GM18907 (cell line): ENCODE measurements around the gene PALB2.
"Not testable (repeated sequence)": the region's sequence is repeated elsewhere in the genome, so short reads cannot be mapped to it uniquely, and the experiment has no call there.

Source experiments
- ATAC-seq: cut with Tn5 transposase; IDR thresholded peaks from one replicate; pipeline ENCODE4 v1.9.1; 2021; ENCODE audit warnings: mild to moderate bottlenecking, moderate library complexity; ENCODE audit not compliant: unreplicated experiment

PALB2 gene

DNA sequence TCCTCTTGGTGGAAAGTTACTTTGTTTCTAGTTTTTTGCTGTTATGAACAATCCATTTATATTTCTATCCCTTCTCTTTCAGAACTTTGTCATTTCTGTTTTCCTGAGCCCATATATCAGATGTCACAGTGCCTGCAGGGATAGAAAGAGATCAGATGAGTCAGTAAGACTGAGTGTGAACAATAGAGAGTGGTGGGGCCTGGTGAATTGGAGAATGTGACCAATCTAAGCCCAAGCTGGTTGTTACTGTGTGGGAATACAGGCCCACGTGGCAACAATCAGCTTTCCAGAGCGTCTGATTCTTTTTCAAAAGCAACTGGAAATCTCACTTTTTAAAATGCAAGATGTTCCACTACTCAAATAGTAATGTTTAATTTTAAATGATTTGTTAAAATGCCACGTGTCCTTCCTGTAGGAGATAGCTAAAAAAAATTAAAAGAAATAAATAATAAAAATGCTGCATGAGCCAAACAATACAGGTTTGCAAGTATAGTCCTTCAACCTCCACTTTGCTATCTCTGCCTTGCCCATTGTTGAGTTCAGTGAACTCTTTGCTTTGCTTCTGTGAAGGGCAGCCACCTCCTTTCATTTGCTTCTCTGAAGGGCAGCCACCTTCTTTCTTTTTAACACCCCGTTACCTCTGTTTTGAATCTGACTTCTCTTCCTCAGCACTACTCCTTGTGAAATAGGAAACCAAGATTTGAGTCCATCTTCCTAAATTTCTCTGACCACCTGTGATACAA is 9.7 kb upstream of the PALB2 start:
- ATAC-seq: no peak

DNA sequence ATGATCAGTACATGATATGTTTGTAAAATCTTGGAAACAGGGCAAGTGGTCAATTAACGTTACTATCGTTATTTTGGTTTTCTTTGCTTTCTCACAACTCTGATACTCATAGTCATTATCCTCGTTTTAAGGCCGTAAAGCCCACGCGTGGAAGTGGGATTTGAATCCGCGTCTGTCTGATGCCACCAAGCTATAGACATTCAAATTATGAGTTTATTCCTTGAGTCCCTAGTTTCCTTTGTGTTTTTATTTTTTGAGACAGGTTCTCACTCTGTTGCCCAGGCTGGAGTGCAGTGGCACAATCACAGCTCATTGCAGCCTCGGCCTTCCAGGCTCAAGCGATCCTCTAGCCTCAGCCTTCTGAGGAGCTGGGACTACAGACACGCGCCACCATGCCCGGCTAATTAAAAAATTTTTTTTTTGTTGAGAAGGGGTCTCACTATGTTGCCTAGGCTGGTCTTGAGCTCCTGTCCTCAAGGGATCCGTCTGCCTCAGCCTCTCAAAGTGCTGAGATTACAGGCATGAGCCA is 1.2 kb upstream of the PALB2 start:
- ATAC-seq: no peak

DNA sequence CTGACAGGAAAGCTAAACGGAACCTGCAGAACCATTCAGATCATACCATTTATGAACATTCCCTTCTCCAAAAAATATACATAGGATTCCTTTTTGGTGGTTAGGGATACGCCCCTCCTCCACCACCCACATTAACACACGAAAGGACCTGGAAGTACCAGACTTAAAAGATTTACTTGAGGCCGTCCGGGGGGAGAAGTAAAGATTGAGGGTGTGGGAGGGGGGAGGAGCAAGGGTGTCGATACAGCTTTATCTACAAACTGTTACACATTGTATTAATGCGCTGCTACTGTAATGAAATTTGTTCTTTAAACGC is 537 bp downstream of the PALB2 start:
- no peak for ATAC-seq

DNA sequence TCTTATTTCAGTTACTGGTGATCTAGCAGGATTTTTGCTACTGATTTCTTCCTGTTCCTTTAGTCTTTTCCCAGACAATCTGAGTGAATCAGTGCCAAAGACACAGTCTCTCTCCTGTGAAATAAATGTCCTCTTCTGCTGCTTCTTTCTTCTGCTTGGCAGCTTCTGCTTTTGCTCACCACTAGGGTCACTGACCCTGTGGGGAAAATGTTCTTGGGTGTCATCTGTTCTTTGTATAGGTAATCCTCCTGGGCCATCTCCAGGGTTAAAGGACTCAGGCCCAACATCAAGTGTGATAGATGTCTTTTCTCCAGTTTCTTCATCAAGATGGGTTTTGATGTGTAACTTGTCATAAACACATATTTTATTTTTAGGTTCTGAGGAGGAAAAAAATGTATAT is 5.2 kb downstream of the PALB2 start:
- no peak for ATAC-seq

DNA sequence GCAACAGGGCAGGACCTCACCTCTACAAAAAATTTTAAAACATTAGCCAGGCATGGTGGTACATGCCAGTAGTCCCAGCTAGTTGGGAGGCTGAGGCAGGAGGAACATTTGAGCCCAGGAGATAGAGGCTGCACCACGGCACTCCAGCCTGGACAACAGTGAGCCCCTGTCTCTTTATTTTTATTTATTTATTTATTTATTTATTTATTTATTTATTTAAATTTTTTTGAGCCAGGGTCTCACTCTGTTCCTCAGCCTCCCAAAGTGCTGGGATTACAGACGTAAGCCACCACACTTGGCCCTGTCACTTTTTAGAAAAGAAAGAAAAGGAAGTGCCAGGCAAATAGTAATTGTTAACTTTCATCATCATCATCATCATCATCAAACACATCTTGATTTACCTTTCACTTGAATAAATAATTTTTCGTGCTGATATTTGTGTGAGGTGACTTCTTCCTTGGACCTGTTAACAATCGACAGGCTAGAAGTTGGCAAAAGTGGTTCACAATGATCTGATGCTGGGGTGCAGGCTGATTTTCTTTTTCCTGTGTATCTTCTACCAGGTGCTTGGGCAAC is 6.6 kb downstream of the PALB2 start:
- ATAC-seq: no peak

DNA sequence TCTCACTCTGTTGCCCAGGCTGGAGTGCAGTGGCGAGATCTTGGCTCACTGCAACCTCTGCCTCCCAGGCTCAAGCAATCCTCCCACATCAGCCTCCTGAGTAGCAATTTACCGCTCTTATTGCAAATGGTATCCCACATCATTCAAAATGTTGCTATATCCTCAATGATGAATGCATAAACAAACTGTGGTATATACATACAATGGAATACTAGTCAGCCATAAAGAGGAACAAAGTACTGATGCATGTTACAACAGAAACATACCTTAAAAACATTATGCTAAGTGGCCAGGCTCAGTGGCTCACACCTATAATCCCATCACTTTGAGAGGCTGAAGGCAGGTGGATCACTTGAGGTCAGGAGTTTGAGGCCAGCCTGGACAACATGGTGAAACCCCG is 9.2 kb downstream of the PALB2 start:
- not testable (repeated sequence) for ATAC-seq

DNA sequence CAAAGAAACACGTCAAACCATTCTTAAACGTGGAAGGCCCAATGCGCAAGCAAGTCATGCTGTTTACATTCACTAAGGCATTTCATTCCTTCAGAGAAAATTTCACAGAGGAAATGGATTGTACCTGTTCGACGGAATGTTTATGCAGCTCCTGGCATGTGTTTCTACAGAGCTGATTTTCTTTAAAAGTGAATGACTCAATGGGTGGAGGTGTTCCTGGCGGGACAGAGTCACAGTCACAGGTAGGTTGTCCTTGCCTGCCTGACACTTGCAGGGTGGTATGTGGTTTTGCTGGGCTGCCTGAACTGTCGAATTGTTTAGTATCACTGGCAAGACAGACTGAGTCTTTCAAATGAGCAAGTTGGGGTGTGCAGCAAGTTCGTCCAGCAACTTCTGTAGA is 11.6 kb downstream of the PALB2 start:
- no peak for ATAC-seq

DNA sequence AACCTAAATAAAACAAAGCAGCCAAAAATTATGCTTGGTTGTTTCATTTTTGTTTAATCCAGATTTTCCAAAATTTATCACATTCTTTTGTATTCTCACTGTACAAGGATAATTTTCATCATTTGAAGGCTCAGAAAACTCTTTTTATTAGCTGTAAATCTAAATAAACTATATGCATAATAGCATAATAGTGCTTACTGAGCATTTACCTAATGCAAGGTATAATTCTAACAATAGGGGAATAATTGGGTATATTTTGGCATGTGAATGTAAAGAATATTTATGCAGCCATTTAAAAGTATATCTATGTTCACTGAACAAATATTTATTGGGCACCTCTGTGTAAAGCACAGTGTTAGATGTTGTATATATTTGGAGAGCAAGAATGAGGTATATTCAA is 17.0 kb downstream of the PALB2 start:
- no peak for ATAC-seq

DNA sequence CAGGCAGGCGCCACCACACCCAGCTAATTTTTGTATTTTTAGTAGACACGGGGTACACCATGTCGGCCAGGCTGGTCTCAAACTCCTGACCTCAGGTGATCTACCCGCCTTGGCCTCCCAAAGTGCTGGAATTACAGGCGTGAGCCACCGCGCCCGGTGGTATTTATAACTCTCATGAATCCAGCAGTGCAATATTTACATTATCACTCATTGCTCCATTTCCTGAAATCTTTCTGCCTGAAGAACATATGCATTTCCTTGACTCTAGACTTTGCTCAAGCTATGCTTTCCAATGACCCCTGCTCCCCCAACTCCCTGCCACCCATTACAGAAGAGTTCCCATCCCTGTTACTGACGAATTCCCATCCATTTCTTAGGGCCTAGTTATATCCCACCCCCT is 25.3 kb downstream of the PALB2 start:
- no peak for ATAC-seq

DNA sequence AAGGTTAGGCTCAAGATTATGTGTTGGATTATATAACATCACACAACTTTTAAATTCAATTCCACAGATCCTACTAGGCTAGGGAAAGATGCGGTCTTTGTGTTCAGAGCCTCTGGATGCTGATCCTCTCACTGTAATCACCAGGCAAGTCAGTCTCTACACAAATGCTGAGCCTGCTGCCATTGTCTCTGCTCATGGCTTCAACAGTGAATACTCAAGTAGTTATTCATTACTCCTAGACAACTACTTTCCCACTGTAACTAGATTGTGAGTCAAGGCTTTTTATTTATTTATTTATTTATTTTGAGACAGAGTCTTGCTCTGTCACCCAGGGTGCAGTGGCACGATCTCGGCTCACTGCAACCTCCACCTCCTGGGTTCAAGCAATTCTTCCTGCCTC is 29.2 kb downstream of the PALB2 start:
- no peak for ATAC-seq

DNA sequence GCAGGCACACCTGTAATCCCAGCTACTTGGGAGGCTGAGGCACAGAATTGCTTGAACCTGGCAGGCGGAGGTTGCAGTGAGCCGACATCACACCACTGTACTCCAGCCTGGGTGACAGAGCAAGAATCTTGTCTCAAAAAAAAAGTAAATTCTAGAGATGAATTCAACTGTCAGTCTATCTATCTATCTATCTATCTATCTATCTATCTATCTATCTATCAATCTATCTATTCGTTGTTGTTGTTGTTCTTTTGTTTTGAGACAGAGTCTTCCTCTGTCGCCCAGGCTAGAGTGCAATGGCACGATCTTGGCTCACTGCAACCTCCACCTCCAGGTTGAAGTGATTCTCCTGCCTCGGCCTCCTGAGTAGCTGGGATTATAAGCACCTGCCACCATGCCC is 30.2 kb downstream of the PALB2 start:
- not testable (repeated sequence) for ATAC-seq

DNA sequence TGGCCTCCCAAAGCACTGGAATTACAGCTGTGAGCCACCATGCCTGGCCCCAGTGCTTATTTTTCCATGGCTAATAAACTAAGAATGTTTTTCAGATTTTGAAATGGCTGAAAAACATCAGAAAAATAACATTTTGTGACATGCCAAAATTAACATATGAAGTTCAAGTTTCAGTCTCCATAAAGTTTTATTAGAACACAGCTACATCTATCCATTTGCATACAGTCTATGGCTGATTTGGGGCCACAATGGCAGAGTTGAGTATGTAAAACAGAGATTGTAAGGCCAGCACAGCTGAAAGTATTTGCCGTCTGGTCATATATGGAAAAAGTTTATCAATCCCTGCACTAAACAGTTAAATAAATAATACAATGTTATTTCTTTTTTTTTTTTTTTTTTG is 31.2 kb downstream of the PALB2 start:
- no peak for ATAC-seq

DNA sequence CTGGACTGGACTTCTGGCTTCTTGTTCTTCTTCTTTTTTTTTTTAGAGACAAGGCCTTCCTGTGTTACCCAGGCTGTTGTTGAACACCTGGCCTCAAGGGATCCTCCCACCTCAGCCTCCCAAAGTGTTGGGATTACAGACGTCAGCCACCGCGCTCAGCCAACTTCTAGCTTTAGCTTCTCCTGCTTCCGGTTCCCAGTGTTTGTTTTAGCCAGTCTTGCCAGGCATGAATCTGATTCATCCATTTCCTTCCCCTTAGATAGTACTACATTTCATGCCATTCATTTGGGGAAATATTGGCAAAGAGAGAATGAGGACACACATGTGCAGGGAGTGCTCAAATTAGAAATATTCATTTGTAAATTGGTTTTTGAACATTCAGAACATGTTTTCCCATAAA is 32.9 kb downstream of the PALB2 start:
- no peak for ATAC-seq

DNA sequence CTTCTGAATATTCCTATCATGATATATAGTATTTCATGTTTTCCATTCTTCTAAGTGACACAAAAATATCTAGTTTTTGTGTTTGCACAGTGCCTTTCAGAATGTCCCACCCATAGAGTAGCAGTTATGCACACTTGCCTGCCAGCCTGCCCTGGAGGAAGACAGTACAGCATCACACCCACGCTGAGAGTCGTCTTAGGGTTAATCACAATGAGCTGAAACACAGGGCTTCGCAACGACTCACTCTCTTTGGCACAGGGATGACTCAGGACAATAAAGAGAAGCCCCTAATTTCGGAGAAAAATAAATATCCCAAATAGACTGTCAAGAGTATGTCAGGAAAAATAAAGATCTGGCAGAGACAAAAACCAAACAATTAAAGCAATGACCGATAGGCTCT is 33.4 kb downstream of the PALB2 start:
- ATAC-seq: no peak

DNA sequence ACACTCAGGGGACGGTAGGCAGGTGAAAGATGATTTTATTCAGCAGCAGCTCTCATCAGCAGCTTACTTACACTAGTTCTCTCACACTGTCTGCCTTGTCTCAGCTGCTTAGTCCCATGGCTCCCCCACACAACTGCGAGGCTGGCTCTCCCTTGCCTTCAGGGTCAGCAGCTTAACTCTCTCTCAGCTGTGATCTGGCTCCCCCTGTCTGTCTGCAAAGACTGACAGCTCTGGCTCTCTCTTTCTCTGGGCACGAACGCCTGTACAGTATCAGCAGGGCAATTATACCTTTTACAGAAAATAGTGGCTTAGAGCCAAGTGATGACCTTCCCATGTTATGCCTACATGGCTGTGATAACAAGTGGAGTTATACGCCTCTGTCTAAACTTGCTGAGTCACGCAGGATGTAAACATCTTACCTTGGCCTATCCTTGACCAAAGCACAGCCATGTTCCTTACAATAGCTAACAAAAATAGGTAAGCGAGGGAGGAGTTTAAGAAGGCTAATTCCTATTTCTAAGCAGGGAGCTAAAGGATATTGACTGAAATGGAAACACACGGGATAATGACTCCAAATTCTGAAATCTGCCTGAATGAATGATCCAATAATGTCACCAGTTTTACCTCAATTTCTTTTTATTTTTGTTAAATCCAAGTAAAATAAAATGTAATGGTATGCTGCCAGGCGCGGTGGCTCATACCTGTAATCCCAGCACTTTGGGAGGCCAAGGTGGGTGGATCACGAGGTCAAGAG is 43.9 kb downstream of the PALB2 start:
- no peak for ATAC-seq

DNA sequence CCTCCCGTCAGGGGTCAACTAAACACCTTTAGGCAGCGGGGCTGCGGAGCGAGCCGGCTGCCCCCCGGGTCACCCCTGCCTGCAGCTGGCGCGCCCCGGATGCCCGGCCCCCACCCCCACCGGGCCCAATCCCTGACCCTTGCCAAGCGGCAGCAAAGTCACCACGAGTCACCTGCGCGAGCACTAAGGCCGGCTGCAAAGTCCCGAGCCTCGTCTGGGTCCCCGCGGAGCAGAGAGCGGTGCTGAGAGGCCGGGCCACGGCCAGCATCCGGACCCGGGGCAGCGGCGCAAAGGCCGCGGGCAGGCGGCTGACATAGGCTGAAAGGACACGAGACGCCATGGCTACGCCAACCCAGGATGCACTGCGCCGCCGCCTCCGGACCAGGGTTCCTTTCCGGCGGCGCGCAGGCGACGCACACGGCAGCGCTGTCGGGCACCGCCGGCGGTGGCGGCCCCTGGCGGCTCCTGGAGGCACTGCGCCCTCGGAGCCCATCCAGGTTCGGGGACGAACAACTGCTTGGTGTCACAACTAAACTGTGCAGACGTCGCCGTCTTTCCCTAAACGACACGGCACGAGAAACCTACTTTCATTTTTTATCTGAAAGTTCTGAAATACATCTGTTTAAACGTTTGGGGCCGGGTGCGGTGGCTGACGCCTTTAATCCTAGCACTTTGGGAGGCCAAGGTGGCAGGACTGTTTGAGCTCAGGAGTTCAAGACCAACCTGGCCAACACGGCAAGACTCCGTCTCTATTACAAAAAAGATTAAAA is 45.0 kb downstream of the PALB2 start, which contains the start of gene NDUFAB1:
Gene NDUFAB1, minus strand, starts transcription at position 366 of the 770 bp plus-strand sequence. Its CDS starts 26 bp downstream, at position 340.
- peak; percentile 91 for ATAC-seq

DNA sequence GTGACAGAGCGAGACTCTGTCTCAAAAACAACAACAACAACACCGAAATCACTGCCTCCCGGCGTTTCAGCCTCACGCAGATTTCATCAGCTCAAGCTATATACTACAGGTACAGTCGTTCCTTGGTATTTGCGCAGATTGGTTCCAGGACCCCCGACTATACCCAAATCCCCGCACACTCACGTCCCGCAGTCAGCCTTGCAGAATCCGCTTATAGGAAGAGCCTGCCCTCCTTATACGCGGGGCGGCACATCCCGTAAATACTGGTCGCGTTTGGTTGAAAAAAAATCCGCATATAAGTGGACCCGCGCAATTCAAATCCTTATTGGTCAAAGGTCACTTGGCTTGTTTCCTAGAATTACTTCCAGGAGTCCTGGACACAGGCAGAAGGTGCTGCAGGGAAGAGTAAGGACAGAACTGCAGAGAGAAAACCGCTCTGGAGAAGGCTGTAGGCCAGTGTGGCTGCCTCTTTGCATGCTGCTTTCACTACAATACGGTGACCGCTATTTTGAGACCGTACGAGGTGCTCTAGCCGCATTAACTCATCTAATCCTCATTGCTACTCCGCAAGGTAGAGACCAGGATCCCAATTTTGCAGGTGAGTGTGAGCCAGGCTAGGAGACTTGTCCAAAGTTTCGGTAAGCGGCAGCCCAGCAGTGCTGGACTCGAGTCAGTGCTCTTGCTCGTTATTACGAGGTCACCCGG is 45.7 kb downstream of the PALB2 start:
- ATAC-seq: peak; percentile 7

DNA sequence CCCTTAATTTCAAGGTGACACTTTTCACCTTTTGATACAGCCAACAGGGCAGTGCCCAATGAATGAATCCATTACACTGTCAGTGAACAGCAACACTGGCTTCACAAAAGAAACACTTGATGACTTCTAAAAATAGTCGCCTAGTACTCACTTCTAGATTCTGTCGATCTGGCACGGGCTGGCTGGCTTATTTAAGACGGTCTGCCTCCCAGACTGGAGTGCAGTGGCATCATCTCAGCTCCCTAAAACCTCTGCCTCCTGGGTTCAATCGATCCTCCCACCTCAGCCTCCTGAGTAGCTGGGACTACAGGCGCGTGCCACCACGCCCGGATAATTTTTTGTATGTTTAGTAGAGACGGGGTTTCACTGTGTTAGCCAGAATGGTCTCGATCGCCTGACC is 46.9 kb downstream of the PALB2 start:
- no peak for ATAC-seq

DNA sequence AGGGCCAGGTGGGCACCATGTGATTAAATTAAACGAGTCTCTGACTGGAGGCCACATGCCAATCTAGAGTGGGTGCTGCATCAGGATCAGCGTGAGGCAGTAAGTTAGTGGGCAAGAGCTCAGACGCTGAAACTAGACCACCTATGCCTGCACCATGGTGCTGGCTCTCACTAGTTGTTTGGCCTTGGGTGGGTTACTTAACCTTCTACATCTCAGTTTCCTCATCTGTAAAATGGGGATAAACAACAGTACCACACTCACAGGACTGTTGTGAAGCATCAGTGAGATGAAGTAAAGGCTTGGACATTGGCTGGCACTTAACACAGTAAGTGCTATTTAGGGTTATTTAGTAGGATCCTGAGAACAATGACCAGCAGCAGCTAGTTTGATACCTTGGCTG is 50.9 kb downstream of the PALB2 start:
- ATAC-seq: no peak

DNA sequence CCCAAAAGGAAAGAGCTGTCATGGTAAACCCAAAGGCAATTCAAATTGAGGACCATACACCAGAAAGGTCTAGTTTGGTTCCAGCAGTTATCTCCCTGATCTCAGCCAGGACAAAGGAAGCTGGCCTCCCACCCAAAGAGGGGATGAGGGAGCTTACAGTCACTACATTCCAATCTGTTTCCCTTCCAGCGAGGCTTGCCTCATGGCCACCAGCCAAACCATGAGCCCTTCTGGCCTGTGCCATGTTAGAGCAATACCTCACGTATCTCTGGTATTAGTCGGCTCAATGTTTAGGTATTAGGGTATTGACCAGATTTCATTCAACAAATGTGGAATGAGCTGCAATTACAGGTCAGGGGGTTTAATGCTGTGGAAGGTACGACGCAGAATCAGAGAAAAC is 53.4 kb downstream of the PALB2 start:
- ATAC-seq: no peak
